HG02588 (cell line): ENCODE results near the gene CLSTN2.
A peak's percentile ranks its signal among the peaks of the same experiment; 100 is the strongest.

ENCODE experiments used
- ATAC-seq: cut with Tn5 transposase; IDR thresholded peaks from one replicate; pipeline ENCODE4 v1.9.1; 2021; ENCODE audit warnings: mild to moderate bottlenecking, moderate library complexity; ENCODE audit not compliant: unreplicated experiment

Gene CLSTN2

DNA sequence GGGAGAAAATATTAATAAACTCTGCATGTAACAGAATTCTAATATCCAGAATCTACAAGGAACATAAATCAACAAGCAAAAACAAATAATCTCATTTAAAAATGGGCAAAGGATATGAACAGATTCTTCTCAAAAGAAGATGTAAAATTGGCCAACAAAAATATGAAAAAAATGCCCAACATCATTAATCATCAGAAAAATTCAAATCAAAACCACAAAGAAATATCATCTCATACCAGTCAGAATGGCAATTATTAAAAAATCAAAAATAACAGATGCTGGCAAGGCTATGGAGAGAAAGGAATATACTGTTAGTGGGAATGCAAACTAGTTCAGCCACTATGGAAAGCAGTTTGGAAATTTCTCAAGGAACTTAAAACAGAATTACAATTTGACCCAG lies 592.2 kb downstream of the CLSTN2 start:
- no peak for ATAC-seq

DNA sequence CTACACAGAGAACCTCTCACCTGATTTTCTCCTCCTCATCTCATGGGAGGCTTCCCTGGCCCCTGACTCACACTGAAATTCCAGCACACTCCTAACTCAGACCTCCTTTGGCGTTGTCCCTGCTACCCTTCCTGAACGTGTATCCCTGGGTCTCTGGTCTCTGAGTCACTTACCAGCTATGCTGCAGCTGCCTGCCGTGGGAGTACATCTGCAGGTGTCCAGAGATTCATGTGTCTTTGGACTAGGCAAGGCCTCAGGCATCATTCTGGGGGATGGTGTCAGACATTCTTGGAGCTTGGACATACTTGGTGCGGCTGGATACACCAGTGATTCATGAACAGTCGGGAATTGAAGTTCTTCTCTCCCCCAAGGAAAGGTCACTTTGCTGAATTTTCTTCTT lies 594.1 kb downstream of the CLSTN2 start:
- no peak for ATAC-seq

DNA sequence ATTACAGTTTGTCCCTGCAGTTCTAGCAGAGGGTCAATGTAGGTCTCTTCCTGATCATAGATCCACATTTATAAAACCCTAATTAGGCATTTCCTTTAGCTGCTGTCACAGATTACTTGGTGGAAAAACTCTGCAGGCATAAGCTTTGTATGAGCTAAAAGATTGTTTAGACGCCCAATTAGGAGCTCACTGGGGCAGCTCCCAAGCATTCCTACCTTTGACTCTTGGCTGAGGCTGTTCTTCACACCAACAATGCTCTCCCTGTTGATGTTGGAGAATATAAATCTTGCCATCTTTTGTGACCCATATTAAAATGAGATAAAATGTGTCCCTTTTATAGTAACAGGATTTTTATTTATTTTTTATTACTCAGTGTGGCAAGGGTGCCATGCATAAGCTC lies 594.6 kb downstream of the CLSTN2 start:
- no peak for ATAC-seq

DNA sequence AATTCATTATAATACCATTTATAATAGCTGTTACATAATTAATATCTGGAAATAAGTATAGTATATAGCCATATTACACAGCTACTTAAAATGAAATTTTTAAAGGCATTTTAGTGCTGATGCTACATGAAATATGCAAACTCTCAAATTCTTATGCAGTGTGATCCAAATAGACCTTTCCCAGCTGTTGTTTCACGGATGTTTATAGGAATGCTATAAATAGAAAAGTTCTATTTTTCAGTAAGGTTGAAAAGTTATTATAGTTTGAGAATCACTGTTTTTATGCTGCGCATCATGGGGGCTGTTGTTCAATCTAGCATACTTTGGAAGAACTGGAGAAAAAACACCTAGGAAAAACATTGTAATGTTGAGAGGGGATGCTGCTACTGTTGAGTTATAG lies 595.1 kb downstream of the CLSTN2 start:
- no peak for ATAC-seq

DNA sequence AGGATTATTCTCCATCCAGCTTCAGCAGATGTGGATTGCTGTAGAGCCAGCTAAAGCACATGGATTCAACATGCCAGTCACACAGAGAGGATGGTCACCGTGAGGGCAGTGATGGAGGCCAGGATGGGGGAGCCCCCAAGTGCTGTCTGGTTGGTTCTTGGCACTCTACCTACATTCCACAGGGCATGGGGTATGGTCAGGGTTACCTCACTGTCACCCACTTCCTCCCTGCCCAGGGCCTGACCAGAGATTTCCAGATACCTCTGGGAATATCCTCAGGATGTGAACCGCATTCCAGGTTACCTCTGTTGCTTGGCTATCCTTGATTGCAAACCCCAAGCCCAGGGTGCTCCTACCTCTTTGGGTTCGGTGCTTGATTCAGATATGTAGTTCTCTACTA lies 595.6 kb downstream of the CLSTN2 start:
- no peak for ATAC-seq

DNA sequence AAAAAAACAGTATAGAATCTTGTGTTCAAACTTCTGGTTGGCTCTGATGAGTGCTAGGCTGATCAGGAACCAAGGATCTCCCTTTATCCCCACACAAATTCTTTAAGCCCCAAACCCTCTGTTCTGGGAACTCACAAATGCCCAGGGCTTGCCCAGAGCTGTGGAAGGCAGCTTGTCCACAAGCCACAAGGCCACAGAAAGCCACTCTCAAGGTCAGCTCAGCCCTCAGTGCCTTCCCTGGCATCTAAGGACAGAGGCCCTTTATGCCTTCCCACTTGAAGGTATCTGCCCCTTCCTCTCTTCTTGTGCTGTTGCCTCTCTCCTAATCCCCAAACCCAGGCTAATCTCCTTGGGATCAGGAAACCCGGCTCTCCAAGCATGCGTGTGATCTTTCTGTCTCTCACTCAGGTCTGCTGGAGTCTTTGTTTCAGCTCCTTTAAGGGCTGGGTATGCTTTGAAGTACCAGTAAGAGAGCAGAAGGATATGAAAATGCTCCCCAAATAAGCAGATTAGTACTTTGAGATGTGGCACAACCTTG lies 597.9 kb downstream of the CLSTN2 start:
- ATAC-seq, result no peak

DNA sequence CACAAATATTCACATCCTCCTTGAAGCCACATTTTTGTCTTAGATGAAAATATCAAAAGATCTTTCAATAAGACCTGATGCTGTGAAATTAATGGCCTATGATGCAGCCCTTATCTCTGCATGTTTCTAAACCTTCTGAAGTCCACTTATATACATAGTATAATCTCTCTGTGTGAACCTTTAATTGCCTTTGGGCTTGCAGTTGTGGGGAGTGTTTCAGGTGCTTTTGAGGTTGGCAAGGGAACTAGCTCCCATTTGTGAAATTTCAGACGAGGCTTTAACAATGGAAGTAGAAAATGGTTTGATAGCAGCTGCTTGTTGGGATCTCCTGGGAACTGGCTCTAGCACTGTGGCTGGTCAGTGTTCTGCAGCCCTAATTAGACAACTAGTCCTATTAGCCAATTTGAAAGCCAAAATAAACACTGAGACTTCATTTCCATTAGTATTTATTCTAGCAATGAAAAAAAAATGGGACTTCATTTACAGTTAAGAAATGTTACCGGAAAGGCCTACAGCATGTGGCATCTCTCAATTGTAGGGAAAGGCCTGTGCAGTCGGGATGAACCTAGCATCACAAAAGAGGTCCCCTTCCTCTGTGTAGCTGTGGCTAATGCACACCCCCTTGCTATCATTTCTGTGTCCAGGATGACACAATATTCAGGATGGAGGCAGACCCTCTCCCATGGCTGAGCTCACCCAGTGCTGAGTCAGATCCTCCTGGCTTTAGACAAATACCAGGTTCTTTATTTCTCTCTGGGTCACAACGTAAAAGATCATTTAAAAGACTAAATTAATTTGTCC lies 602.1 kb downstream of the CLSTN2 start:
- no peak for ATAC-seq

DNA sequence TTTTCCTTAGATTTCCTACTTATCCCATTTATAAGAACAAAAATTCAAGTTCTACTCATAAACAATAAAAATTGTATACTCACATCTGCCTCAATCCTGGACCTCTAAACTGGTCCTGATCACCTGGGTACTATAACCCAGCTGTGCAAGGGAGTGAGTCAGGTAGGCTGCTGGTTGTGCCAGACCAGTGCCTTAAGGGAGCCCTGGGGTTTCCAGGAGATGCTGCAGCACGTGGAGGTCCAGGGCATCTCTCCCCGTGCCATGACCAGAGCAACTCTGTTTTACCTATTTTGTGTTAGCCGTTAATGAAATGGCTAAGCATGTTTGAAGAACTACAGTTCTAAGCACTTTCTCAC lies 602.7 kb downstream of the CLSTN2 start:
- no peak for ATAC-seq

DNA sequence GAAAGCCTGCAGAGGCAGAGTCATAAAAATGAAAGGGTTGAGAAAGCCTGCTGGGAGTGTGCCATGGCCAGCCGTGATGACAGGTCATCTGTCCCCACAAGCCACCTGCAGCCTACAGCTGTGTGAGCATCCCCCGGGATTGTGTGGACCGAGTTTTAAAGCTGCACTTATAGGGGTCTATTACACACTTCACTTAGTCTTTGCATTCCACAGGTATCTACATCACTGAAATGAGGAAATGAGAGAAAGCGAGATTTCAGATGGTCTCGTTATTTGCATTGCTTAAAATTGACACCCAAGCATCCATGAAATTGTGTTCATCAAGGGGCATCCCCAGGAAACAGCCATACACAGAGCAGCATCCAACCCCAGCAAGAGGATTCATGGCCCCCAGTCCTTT lies 605.3 kb downstream of the CLSTN2 start:
- ATAC-seq, result peak; percentile 81

DNA sequence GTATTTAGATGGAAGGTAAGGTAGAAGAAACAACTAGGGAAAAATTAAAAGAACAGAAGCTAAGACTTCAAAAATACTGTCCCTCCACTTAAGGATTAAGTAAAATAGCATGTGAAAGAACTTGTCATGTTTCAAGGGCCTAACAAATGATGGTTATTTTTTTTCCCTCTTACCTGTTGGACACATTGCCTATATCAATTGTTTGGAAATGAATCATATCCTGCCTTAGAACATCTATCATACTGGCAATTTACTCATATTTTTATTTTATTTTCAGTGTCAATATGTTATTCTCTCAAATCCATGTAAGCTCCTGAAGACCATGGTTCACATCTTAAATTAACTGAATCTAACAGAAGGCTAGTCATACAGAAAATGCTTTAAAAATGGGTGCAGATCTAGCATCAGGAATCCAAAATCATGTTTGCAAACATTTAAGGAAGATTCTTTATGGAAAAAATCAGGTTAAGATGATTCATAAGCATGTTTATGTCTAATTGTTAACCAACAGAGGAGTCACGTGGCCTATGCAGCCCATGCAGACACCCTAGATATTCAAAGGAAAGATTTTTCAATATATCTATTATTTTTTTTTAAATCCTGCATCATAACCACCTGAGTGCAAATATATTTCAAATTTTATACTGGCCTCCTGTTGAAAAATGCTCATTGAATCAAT lies 607.1 kb downstream of the CLSTN2 start:
- ATAC-seq, result no peak

DNA sequence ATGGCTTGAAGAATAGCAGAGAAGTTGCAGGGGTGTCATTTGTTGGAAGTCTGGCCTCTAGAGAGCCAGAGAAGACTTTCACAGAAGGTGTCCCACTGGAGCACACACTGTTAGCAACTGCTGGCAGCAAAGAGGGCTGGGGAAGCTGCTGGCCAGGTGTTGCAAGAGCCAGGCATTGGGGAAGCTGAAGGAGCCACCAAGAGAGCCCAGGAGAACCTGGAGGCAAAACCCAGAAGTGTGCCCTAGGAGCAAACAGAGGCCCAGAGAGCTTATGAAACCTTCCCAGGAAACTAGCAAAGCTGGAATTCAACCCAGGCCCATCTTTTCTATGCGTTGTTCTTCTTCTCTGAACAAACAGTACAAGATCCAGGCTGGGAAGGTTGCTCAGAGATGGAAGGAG lies 610.2 kb downstream of the CLSTN2 start:
- ATAC-seq, result no peak

DNA sequence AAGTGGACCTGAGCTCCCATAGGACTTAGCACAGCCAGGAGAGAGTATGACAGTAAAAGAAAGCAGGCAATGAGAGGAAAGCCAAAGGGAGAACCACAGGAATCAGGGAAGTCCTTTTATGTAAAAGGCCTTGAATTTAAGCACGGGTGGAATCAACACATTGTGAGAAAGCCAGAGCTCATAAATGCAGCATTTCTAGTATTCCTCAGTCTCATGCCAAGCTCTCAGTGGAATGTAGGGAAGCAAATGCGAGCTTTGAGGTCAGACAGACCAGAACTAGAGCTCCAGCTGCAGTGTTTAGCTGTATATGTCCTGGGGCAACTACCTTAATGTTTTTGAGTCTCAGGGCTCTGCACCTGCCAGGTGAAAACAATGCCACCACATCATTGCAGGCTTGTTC lies 610.8 kb downstream of the CLSTN2 start:
- no peak for ATAC-seq

DNA sequence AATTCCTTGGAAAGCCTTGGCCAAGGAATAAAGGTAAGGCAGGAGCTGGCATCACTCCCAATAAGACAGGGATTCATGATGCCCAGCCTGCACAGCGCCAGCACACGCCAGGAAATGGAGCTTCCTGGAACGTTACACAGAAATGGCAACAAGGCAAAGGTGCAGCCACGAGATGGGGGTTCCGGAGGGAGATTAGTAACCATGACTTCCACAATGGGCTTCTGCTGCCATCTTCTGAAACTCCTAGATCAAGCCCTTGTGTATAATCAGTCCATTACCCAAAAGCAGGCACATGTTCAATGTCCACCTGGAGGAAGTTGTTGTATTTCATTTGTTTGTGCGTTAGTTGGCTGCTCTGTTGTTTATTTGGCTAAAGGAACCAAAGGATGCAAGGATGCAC lies 611.7 kb downstream of the CLSTN2 start:
- ATAC-seq, result no peak

DNA sequence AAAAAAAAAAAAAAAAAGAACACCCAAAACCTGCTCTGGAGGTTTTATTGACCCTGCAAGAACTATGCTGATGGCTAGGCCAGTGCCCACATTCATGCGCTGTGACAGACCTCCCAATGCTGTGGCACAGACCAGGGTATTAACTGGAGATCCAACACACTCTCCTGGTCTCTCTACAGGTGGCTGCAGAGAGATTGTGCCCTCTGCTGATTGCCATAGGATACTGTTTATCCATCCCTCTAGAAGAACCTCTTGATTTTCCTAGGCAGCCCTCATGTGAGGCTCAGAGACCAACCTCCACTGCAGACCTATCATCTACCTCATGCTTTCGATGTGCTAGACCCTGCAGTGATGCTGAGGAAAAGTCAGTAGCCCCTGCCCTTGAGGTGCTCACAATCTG lies 617.4 kb downstream of the CLSTN2 start:
- no peak for ATAC-seq

DNA sequence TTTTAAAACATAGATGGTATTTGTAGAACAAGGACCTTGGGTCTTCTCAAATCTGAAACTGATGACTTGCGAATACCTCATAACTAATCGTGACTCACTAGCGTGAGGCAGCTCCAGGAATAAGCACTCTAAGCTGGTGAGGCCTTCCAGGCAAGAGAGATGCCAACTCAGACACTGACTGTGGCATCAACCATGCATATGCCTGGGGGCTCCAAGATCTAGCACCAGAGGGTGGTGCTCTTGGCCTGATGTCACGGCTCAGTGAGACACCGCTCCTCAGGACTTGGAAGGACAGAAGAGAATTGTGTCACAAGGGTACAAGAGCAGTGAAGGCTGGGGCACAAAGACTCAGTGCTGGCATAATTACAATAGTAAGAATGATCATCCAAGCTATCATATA lies 617.9 kb downstream of the CLSTN2 start:
- ATAC-seq, result no peak

DNA sequence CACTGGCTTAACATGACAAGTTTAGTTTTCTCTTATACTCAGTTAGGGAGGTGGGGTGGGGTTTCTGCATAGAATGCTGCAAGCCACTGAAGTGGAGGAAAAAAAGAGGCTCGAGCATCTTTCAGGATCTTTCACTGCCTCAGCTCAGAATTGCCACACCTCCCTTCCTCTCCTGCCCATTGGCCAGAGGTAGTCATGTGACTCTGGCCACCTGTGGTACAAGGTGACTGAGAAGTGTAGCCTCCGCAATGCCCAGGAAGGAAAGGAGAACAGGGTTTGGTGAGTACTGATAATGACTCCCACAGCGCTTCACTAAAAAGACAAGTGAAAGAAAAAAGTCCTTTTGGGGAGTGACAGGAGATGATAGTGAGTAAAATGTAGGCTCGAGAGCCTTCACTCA lies 618.6 kb downstream of the CLSTN2 start:
- ATAC-seq, result no peak

DNA sequence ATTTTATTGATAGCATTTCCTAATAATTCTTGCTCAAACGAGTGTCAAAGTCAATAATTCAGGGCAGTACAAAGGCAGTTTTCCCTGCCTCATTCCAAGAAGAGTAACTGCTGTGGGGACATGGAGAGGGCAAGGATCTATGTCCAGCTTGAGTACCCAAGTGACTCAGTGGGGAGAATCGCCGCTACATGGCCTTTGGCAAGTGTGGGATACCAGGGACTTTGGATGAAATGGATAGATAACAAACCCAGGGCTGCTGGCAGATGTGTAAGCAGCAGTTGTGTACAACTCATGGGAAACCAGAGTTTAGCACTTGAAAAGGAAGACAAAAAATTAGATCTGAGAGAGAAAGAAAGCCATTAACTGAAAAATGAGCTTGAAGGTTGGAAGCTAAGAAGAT lies 620.7 kb downstream of the CLSTN2 start:
- ATAC-seq, result no peak

DNA sequence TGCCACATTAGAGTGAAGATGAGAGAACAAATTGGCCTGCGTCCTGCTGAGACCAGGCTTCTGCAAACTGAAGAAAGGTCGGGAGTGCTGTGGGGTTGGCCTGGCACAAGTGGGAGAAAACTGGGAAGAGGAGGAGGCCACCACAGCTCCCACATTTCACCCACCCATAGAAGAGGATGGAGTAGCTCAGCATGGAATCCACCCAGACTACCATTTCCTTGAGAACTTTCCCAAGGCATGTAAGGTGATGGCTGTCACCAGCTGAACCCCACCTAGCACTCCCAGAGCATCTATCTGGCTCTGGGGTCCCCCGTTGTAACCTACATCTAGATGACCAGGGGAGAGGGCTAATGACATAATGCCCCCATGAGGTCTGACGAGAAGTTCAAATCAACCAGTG lies 622.5 kb downstream of the CLSTN2 start:
- no peak for ATAC-seq

DNA sequence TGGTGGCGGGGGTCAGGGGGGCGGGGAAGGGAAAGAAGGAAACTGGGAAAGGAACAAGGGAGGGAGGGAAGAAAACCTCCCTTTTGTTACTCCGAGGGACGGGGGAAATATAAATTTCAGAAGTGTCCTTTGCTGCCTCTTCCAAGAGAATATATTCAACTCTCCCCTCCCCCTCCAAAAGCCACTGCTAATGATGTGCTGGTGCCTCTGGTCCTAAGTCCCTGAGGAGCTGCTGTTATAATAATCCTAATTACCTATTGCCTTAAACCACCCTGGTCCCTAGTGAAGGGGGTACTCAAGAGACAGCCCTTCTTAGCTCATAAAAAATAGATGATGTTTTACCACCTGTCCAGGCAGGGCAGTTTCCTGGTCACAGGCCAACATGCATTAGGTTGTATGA lies 624.6 kb downstream of the CLSTN2 start:
- ATAC-seq, result no peak

DNA sequence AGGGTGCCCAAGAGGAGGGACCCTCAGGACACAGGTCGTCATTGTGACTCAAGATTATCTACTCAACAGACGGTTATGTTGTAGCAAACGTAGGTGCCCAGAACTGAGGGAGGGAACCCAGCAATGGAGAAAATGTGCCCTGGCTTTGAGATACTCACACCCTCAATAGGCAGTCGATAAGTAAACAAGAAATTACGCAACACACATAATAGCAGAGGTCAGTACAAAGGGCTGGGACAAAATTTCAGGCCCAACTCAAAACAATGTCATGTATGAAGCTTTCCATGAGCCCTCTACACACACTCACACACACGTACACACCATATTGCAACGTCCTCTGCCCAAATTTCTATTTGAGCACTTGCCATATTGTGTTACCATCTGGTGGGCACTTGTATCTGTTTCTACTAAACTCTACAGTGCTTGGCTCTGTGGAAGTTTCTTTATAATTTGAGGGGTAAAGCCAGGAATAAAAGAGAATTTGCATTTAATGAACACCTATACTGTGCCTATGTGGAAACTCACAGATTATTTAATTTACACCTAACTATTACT lies 628.3 kb downstream of the CLSTN2 start:
- ATAC-seq, result no peak

DNA sequence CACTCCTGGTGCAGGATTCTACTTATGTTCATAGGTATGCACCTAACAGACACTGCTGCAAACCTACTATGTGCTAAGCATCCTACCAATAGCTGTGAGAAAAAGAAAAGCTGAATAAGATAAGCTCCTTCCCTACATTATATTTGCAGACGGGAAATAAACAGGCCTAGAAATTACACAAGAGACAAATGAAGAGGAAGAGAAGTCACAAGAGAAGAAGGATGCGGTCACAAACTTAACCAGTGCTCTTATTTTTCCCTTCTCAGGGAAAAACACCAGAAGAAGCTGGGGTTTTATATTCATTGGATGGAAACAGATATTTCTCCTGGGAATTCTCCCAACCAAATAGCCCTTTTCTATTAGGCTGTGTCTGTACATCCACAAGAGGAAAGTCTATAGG lies 633.1 kb downstream of the CLSTN2 start:
- no peak for ATAC-seq

DNA sequence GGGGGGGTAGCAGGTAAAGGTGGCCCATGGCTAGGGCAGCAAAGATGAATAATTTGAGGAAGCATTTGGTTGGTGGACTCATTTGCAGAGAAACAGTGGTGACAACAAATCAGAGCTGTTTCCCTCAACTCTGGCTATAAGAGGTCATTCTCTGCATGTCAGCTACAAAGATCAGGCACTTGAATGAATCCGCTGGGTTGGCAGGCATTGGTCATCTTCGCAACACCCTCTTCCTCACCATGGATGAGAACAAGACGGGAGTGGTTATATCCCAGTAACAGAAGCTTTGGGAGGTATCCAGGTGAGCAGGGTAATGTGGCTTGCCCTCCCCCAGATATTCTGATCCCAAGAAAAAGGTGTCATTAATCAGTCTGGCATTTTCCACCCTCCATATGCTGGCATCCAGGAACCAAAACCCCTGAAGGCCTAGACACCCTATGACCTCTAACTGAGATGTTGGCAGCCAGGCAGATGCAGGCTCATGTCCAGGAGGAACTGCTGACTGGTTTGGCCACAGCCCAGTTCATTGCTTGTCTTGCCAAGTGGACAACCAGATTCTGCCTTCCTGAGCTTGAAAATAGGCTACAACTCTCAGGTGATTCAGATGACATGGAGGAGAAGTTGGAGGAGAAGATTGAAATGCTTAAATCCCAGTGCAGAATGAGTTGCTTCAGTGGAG lies 634.0 kb downstream of the CLSTN2 start:
- ATAC-seq, result no peak
